Measurements from ENCODE around the gene URM1. TPM values are rescaled to one million over a fixed set of nuclear protein-coding genes. Genes with fewer than 3 reads are reported as not detected.

The URM1 gene
- total RNA-seq, 2 experiments from 2014 or later = 28.4 to 28.8 TPM

DNA sequence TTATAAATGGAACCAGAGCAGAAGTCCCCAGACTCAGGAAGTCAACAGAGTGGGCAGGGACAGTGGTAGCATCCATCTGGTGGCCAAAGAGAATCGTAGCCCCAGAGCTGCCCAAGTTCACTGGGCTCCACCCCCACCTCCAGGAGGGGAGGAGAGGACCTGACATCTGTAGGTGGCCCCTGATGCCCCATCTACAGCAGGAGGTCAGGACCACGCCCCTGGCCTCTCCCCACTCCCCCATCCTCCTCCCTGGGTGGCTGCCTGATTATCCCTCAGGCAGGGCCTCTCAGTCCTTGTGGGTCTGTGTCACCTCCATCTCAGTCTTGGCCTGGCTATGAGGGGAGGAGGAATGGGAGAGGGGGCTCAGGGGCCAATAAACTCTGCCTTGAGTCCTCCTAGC lies 10.3 kb upstream of the URM1 start:
- Histone ChIP-seq H3K4me1 (ENCODE audit: insufficient read depth, low read length) (peaks cover 23% of the 10 kb centered on the region), H3K9me3 (ENCODE audit: control insufficient read depth in 1 of 2, insufficient read depth in 1 of 2, low read length in 2 of 2) (no peaks in the 10 kb centered on the region), H3K27me3 (ENCODE audit: control insufficient read depth in 1 of 2, insufficient read depth in 2 of 2, low read length in 2 of 2) (no peaks in the 10 kb centered on the region), H3K36me3 (ENCODE audit: insufficient read depth, low read length) (peaks cover 4% of the 10 kb centered on the region), H3K27ac (ENCODE audit: low read depth in 1 of 2, low read length in 2 of 2) (no peak overlapping the region), H3K4me3 (ENCODE audit: low read length) (no peak overlapping the region)
- CTCF ChIA-PET = interaction anchor here (2.8 kb wide), 1 partner anchor 19 kb away, joined by 13 read pairs; no protein-coding TSS in a partner anchor
- Mint-ChIP-seq H3K36me3 (ENCODE audit: low read depth) (peaks cover 12% of the 10 kb centered on the region), H3K9me3 (no peaks in the 10 kb centered on the region), H3K27ac (no peak overlapping the region), H3K4me1 (ENCODE audit: low read depth) (peaks cover 14% of the 10 kb centered on the region), H3K4me3 (no peak overlapping the region), H3K27me3 (no peaks in the 10 kb centered on the region)
- intact Hi-C loops (cut with DNase I, micrococcal nuclease) = loop anchor here in 1 of 2 experiments (5.0 kb wide), 1 partner anchor 64 kb away; no protein-coding TSS in a partner anchor
- TF ChIP-seq, protein P1, sequence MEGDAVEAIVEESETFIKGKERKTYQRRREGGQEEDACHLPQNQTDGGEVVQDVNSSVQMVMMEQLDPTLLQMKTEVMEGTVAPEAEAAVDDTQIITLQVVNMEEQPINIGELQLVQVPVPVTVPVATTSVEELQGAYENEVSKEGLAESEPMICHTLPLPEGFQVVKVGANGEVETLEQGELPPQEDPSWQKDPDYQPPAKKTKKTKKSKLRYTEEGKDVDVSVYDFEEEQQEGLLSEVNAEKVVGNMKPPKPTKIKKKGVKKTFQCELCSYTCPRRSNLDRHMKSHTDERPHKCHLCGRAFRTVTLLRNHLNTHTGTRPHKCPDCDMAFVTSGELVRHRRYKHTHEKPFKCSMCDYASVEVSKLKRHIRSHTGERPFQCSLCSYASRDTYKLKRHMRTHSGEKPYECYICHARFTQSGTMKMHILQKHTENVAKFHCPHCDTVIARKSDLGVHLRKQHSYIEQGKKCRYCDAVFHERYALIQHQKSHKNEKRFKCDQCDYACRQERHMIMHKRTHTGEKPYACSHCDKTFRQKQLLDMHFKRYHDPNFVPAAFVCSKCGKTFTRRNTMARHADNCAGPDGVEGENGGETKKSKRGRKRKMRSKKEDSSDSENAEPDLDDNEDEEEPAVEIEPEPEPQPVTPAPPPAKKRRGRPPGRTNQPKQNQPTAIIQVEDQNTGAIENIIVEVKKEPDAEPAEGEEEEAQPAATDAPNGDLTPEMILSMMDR (IDR thresholded peaks at IDR 0.05) = no peak
- peak in 1 of 14 experiments; percentile 16 for DNase-seq
- POLR2A ChIA-PET = interaction anchor here (3.2 kb wide), 1 partner anchor 10 kb away, joined by 30 read pairs; the partner anchor contains the start of gene URM1
- ATAC-seq (ENCODE audit: poor library complexity) = no peak

DNA sequence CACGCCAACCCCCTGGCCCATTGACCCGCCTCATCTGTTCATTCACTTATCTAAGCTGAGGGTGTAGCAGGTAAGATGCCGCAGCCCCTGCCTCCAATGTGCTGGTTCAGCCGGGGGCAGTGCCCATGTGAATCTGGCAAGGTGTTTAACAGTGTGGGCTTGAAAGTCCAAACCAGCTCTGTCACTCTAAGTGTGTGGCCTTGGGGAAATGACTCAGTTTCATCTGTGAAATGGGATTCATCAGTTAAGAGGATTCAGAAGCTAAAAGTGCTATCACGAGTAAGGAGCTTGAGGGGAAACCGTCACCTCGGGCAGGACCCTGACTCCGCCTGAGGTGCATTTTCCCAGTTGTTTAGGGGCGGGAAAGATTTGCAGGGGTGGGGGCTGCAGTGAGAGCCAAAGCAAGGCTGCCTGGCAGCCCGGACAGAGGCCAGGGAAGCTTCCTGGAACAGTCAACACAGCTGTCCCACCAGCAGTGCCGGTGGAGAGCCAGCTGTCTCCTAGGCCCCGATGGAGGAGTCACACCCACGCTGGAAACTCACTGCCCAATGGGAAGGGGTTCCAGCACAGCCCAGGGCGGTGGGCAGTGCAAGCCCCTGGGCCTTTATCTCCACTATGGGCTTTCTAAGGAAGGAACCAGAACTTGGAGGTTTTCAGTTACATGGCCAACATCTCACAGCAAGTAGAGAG lies 9.7 kb upstream of the URM1 start:
- H3K36me3 Mint-ChIP-seq (ENCODE audit: low read depth) = peaks cover 7% of the 10 kb centered on the region
- peak overlapping the region; percentile 82 for H3K4me3 Mint-ChIP-seq
- peaks cover 14% of the 10 kb centered on the region for H3K4me1 Mint-ChIP-seq (ENCODE audit: low read depth)
- H3K27me3 Mint-ChIP-seq = no peaks in the 10 kb centered on the region
- Histone ChIP-seq H3K36me3 (ENCODE audit: insufficient read depth, low read length) (no peaks in the 10 kb centered on the region), H3K27me3 (ENCODE audit: control insufficient read depth in 1 of 2, insufficient read depth in 2 of 2, low read length in 2 of 2) (no peaks in the 10 kb centered on the region), H3K27ac (ENCODE audit: low read depth in 1 of 2, low read length in 2 of 2) (no peak overlapping the region), H3K4me3 (ENCODE audit: low read length) (peak overlapping the region; percentile 59), H3K9me3 (ENCODE audit: control insufficient read depth in 1 of 2, insufficient read depth in 1 of 2, low read length in 2 of 2) (no peaks in the 10 kb centered on the region), H3K4me1 (ENCODE audit: insufficient read depth, low read length) (peaks cover 23% of the 10 kb centered on the region)
- intact Hi-C loops (cut with DNase I, micrococcal nuclease) = loop anchor here in 1 of 2 experiments (5.0 kb wide), 1 partner anchor 64 kb away; no protein-coding TSS in a partner anchor
- ChIA-PET CTCF (interaction anchor here (0.7 to 2.8 kb wide), 17 partner anchors 10 to 204 kb away, joined by 3 to 27 read pairs (median 5); partner anchors contain the start of genes CERCAM, ODF2, SLC27A4 and URM1), POLR2A (interaction anchor here (1.5 to 3.2 kb wide), 3 partner anchors 10 to 144 kb away, joined by 5 to 30 read pairs (median 8); partner anchors contain the start of gene URM1)
- peak overlapping the region; percentile 30 for H3K27ac Mint-ChIP-seq
- DNase-seq (peak in 1 of 14 experiments; percentile 15), ATAC-seq (ENCODE audit: poor library complexity) (no peak)
- TF ChIP-seq, protein P1 (IDR thresholded peaks at IDR 0.05) = no peak
- no peaks in the 10 kb centered on the region for H3K9me3 Mint-ChIP-seq

DNA sequence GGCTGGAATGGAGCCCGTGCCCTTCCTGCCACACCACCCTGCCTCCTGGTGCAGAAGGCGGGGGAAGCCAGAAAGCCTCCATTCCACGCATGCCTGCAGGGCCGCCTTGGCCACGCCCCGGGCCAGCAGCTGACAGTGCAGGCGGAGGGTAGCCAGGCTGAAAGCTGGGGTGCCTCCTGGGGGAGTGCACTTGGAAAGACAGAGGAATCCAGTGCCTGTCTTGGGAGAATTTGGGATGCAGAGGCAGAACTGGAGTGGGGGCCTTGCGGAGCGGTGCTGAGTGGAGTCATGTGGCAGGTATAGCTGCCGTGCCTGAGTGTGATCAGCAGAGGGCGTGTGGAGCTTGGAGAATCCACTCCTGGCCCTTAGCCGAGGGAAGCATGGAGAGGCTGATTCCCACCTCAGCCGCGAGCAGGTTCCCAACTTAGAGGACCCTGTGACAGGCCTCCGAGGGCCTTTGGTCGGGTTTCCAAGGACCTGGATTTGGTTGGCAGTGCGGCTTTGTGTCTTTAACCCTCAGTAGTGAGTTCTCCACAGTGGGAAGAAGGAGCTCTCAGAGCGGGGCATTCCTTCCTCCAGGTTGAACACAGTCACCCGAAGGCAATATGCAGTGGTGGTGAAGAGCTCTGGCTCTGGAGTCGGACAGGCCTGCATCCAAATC lies 9.1 kb upstream of the URM1 start:
- peak overlapping the region; percentile 30 for H3K27ac Mint-ChIP-seq
- peaks cover 7% of the 10 kb centered on the region for H3K36me3 Mint-ChIP-seq (ENCODE audit: low read depth)
- no peaks in the 10 kb centered on the region for H3K27me3 Mint-ChIP-seq
- Histone ChIP-seq H3K9me3 (ENCODE audit: control insufficient read depth in 1 of 2, insufficient read depth in 1 of 2, low read length in 2 of 2) (no peaks in the 10 kb centered on the region), H3K4me3 (ENCODE audit: low read length) (peak overlapping the region; percentile 59), H3K4me1 (ENCODE audit: insufficient read depth, low read length) (peaks cover 23% of the 10 kb centered on the region), H3K27ac (ENCODE audit: low read depth in 1 of 2, low read length in 2 of 2) (no peak overlapping the region), H3K36me3 (ENCODE audit: insufficient read depth, low read length) (no peaks in the 10 kb centered on the region), H3K27me3 (ENCODE audit: control insufficient read depth in 1 of 2, insufficient read depth in 2 of 2, low read length in 2 of 2) (no peaks in the 10 kb centered on the region)
- H3K4me3 Mint-ChIP-seq = peak overlapping the region; percentile 82
- ATAC-seq (ENCODE audit: poor library complexity) (peak; percentile 91), DNase-seq (peak; percentile 42 to 82 (median 58))
- H3K4me1 Mint-ChIP-seq (ENCODE audit: low read depth) = peaks cover 14% of the 10 kb centered on the region
- TF ChIP-seq, protein P1 (IDR thresholded peaks at IDR 0.05) = peak; percentile 92
- intact Hi-C loops (cut with DNase I, micrococcal nuclease) = loop anchor here (1.0 to 5.0 kb wide), 4 partner anchors 9 to 77 kb away; partner anchors contain the start of gene URM1 (in 1 of the 2)
- POLR2A ChIA-PET = interaction anchor here (1.3 to 3.2 kb wide), 4 partner anchors 9 to 143 kb away, joined by 3 to 30 read pairs (median 6); partner anchors contain the start of gene URM1
- H3K9me3 Mint-ChIP-seq = no peaks in the 10 kb centered on the region
- CTCF ChIA-PET = interaction anchor here (0.6 to 2.8 kb wide), 19 partner anchors 9 to 204 kb away, joined by 3 to 27 read pairs (median 4); partner anchors contain the start of genes CERCAM, CIZ1, ODF2 and SLC27A4

All from CD4-positive, alpha-beta T cell (primary cell).